Measurements from ENCODE around the gene GAB1.
A peak's percentile ranks its signal among the peaks of the same experiment; 100 is the strongest.

The GAB1 gene

DNA sequence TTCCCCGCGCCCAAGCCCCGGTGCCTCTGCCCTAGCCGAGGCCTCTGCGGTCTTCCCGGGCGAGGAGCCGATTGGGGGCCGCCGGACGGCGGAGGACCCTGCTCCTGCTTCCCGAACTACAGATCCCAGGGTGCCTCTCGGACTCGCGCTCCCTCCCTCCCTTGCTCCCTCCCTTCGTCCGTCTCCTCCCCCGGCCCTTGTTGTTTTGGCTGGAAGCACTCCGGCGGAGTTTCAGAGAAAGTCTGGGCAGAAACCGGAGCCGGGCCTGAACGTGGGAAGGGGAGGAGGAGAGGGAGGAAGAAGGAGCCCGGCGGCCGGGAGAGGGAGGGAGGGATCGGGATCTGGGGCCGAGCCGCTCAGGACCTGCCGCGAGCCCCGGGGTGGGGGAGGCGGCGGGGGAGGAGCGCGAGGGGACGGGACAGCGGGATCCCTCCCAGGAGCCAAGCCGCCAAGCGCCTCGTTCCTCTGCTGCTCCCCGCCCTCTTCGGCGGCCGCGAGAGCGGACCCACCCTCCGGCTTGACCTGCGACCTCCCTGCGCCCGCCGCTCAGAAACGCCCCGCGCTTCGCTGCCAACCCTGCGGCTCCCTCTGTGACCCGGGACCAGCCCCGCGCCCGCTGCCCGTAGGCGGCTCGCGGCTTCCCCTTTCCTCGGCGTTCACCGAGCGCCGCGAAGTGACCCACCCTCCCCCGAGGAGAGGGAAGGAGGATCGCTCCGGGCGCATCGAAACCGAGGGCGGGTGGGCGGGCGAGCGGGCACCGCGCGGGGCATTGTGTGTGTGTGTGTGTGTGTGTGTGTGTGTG lies 496 bp upstream of the GAB1 start:
- Histone ChIP-seq H3K27ac (ENCODE audit: insufficient read depth, low read length, poor library complexity, severe bottlenecking) (no peak overlapping the region), H3K9me3 (ENCODE audit: control insufficient read depth, low read length) (no peaks in the 10 kb centered on the region), H3K27me3 (replicated peaks; ENCODE audit: control insufficient read depth, insufficient read depth, low read length, poor library complexity, severe bottlenecking) (peaks cover 20% of the 10 kb centered on the region), H3K4me1 (ENCODE audit: control insufficient read depth, insufficient read depth, low read length, poor library complexity, severe bottlenecking) (peaks cover 4% of the 10 kb centered on the region), H3K4me3 (ENCODE audit: insufficient read depth, low read depth, low read length, poor library complexity, severe bottlenecking) (peak overlapping the region; percentile 57), H3K36me3 (ENCODE audit: control insufficient read depth, insufficient read depth, low read length) (no peaks in the 10 kb centered on the region)
- no peak for DNase-seq

DNA sequence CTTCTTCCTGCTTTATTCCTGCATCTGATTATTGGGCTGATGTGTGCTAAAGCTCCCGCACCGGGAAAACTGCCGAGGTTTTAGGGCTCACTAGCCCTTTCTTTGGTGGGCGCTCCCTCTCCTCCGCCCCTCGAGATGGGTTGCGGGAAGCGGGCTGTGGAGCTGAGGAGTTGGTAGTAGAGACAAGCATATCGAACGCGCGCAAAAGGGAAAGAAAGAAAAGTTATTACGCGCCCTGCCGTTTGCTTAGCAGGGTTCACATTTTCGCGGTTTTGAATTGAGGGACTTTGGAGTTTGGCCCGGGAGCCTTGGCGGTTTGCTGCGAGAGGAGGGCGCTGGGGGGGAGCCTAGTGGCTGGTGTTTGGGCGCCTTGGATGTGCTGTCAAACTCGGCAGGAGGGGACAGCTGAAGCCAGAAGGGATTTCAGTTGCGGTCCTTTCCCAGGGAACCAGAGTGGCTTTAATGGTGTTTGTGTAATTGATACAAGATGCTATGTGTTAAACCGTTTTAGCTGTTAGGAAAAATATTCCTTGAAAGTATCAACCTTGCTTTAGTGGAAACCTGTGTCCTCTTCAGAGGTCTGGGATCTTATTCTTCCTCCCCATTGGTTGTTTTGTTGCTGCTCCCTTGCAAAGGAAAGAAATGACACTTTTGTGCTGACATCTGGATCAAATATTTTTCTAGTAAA lies 1.1 kb downstream of the GAB1 start:
- H3K27ac ChIP-seq (ENCODE audit: insufficient read depth, low read length, poor library complexity, severe bottlenecking) = no peak overlapping the region
- peak overlapping the region; percentile 51 for H3K4me3 ChIP-seq (ENCODE audit: insufficient read depth, low read depth, low read length, poor library complexity, severe bottlenecking)
- H3K4me1 ChIP-seq (ENCODE audit: control insufficient read depth, insufficient read depth, low read length, poor library complexity, severe bottlenecking) = peaks cover 4% of the 10 kb centered on the region

DNA sequence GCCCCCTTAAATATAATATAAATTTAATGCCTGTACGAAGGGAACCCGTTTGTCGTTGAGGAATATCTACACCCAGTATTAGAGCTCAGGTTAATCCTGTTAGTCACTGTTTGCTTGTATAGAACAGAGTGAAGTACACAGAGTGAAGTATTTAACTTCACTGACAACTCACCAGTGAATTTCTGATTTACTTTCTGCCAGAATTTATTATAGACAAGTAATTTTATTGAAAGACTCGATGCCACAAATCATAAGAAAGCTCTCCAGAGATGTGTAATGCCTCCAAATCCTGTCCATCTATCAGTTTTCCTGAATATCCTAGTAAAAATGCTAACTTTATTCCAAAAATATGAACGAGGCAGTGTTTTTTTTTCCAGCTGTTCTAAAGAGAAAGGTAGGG lies 1.6 kb downstream of the GAB1 start:
- no peak for DNase-seq
- Histone ChIP-seq H3K27me3 (replicated peaks; ENCODE audit: control insufficient read depth, insufficient read depth, low read length, poor library complexity, severe bottlenecking) (peaks cover 20% of the 10 kb centered on the region), H3K4me1 (ENCODE audit: control insufficient read depth, insufficient read depth, low read length, poor library complexity, severe bottlenecking) (peaks cover 4% of the 10 kb centered on the region), H3K36me3 (ENCODE audit: control insufficient read depth, insufficient read depth, low read length) (no peaks in the 10 kb centered on the region), H3K27ac (ENCODE audit: insufficient read depth, low read length, poor library complexity, severe bottlenecking) (no peak overlapping the region), H3K4me3 (ENCODE audit: insufficient read depth, low read depth, low read length, poor library complexity, severe bottlenecking) (no peak overlapping the region), H3K9me3 (ENCODE audit: control insufficient read depth, low read length) (no peaks in the 10 kb centered on the region)

More for the DNA sequence above, 1.1 kb downstream of the GAB1 start:
- Histone ChIP-seq H3K27me3 (replicated peaks; ENCODE audit: control insufficient read depth, insufficient read depth, low read length, poor library complexity, severe bottlenecking) (peaks cover 20% of the 10 kb centered on the region), H3K9me3 (ENCODE audit: control insufficient read depth, low read length) (no peaks in the 10 kb centered on the region), H3K36me3 (ENCODE audit: control insufficient read depth, insufficient read depth, low read length) (no peaks in the 10 kb centered on the region)
- DNase-seq = no peak

DNA sequence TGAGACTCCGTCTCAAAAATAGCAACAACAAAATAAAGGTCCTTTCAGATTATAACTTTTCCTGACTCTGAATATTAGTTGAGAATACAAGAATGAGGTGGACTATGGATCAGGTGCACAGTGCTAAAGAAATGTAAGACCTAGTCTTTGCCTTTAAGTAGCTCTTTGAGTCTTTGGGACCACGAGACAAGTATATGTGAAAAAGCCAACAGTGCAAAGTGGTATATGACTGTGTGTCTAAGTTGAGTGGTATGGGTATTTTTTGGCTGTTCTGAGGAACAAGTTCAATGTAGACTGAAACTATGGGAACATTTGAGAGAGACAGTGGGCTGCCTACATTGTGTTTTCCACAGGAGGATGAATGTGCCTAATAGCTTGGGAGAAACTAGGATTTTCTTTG lies 2.8 kb downstream of the GAB1 start:
- Histone ChIP-seq H3K27ac (ENCODE audit: insufficient read depth, low read length, poor library complexity, severe bottlenecking) (no peak overlapping the region), H3K4me3 (ENCODE audit: insufficient read depth, low read depth, low read length, poor library complexity, severe bottlenecking) (no peak overlapping the region), H3K4me1 (ENCODE audit: control insufficient read depth, insufficient read depth, low read length, poor library complexity, severe bottlenecking) (peaks cover 4% of the 10 kb centered on the region), H3K9me3 (ENCODE audit: control insufficient read depth, low read length) (no peaks in the 10 kb centered on the region), H3K27me3 (replicated peaks; ENCODE audit: control insufficient read depth, insufficient read depth, low read length, poor library complexity, severe bottlenecking) (peaks cover 20% of the 10 kb centered on the region), H3K36me3 (ENCODE audit: control insufficient read depth, insufficient read depth, low read length) (no peaks in the 10 kb centered on the region)
- DNase-seq = no peak

DNA sequence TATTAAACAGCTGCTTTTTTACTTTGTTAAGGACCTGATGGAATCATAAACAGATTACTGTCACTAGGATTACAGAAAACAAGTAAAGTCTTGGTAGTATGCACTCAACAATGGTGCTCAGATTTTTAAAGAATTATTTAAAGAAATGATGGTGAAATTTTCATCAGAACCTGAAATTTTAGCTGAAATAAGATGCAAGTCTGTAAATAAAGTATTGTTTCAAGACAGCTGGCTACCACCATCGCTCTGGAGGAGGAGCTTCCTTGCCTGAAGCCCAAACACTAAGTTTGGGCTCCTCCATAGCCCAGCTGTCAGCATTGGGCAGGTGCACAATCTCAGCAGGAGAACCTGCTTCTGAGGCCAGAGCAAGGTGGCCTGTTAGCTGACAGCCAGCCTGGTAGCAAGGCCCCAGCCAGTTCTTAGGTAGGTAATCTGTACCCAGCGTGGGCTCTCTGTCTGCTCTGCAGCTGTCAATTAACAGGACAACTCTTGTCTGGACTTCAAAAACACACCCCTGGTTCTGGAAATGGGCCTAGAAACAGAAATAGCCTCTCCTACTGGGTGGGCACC lies 4.6 kb downstream of the GAB1 start:
- Histone ChIP-seq H3K27me3 (replicated peaks; ENCODE audit: control insufficient read depth, insufficient read depth, low read length, poor library complexity, severe bottlenecking) (peaks cover 11% of the 10 kb centered on the region), H3K4me3 (ENCODE audit: insufficient read depth, low read depth, low read length, poor library complexity, severe bottlenecking) (no peak overlapping the region), H3K27ac (ENCODE audit: insufficient read depth, low read length, poor library complexity, severe bottlenecking) (no peak overlapping the region), H3K4me1 (ENCODE audit: control insufficient read depth, insufficient read depth, low read length, poor library complexity, severe bottlenecking) (no peaks in the 10 kb centered on the region), H3K9me3 (ENCODE audit: control insufficient read depth, low read length) (no peaks in the 10 kb centered on the region), H3K36me3 (ENCODE audit: control insufficient read depth, insufficient read depth, low read length) (no peaks in the 10 kb centered on the region)
- DNase-seq = no peak

DNA sequence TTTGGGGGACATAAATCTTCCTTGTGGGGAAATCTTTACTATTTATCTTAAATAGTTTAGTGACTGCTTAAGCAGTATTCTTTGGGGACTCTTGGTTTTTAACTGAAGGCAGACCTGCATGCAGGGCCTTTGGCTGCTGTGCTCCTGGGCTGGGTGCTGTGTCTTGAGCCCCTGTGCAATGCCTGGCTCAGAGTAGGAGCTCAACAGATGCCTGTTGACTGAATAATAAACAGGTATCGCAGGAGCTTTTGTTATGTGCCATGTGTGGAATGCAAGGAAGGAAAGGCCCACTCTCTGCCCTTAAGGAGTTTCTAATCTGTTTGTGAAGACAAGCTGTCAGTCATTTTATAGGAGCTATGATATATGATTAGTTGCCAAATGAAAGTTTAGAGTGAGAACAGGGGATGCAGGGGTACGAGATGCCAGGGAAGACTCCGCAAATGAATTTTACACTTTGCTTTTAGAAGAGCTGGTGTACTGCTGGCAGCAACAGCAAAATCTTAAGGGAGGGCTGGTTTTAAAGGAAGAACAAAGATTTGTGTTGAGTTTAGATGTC lies 6.7 kb downstream of the GAB1 start:
- no peaks in the 10 kb centered on the region for H3K9me3 ChIP-seq (ENCODE audit: control insufficient read depth, low read length)
- no peak overlapping the region for H3K4me3 ChIP-seq (ENCODE audit: insufficient read depth, low read depth, low read length, poor library complexity, severe bottlenecking)
- H3K36me3 ChIP-seq (ENCODE audit: control insufficient read depth, insufficient read depth, low read length) = no peaks in the 10 kb centered on the region
- H3K27ac ChIP-seq (ENCODE audit: insufficient read depth, low read length, poor library complexity, severe bottlenecking) = no peak overlapping the region
- no peaks in the 10 kb centered on the region for H3K27me3 ChIP-seq (replicated peaks; ENCODE audit: control insufficient read depth, insufficient read depth, low read length, poor library complexity, severe bottlenecking)
- no peak for DNase-seq
- no peaks in the 10 kb centered on the region for H3K4me1 ChIP-seq (ENCODE audit: control insufficient read depth, insufficient read depth, low read length, poor library complexity, severe bottlenecking)

DNA sequence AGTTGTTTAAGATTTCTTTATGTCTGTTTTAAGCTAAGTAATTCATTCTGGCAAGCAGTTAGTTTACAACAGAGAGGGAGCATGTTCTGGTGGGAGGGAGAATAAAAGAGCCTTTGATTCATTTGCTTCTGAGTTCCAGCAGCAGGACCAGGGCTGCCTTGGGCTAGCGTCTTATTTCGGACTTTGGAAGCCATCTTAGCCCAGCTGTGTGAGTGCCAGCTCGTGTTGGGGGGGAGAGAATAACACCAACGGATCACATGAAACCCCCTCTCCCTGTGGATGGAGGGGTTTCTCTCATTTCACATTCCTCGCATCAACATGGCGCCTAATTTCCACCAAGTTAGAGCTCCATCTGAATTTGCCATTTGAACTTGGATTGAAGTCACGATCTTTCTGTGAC lies 7.4 kb downstream of the GAB1 start:
- Histone ChIP-seq H3K4me3 (ENCODE audit: insufficient read depth, low read depth, low read length, poor library complexity, severe bottlenecking) (no peak overlapping the region), H3K27ac (ENCODE audit: insufficient read depth, low read length, poor library complexity, severe bottlenecking) (no peak overlapping the region), H3K27me3 (replicated peaks; ENCODE audit: control insufficient read depth, insufficient read depth, low read length, poor library complexity, severe bottlenecking) (no peaks in the 10 kb centered on the region), H3K4me1 (ENCODE audit: control insufficient read depth, insufficient read depth, low read length, poor library complexity, severe bottlenecking) (no peaks in the 10 kb centered on the region), H3K36me3 (ENCODE audit: control insufficient read depth, insufficient read depth, low read length) (no peaks in the 10 kb centered on the region), H3K9me3 (ENCODE audit: control insufficient read depth, low read length) (no peaks in the 10 kb centered on the region)
- no peak for DNase-seq

DNA sequence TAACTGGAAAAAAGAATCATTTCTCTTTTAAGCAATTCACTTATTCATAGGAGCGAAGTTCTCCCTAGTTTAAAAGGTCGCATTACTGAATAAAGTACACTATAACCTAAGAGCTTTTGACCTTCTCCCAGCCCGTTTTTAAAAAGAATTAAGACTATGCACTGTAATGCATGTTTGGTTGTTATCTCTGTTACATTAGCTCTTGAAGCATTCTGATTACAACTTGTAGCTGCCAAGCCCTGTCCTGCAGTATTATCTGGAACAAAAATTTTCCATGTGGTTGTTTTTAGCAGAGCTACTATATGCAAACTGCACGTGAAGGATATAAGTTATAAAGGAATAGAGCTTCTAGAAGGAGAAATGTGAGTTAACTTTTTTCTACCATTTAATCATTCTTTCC lies 8.1 kb downstream of the GAB1 start:
- H3K27me3 ChIP-seq (replicated peaks; ENCODE audit: control insufficient read depth, insufficient read depth, low read length, poor library complexity, severe bottlenecking) = no peaks in the 10 kb centered on the region
- H3K36me3 ChIP-seq (ENCODE audit: control insufficient read depth, insufficient read depth, low read length) = no peaks in the 10 kb centered on the region
- no peak overlapping the region for H3K4me3 ChIP-seq (ENCODE audit: insufficient read depth, low read depth, low read length, poor library complexity, severe bottlenecking)
- DNase-seq = no peak
- H3K4me1 ChIP-seq (ENCODE audit: control insufficient read depth, insufficient read depth, low read length, poor library complexity, severe bottlenecking) = no peaks in the 10 kb centered on the region
- no peak overlapping the region for H3K27ac ChIP-seq (ENCODE audit: insufficient read depth, low read length, poor library complexity, severe bottlenecking)
- no peaks in the 10 kb centered on the region for H3K9me3 ChIP-seq (ENCODE audit: control insufficient read depth, low read length)

DNA sequence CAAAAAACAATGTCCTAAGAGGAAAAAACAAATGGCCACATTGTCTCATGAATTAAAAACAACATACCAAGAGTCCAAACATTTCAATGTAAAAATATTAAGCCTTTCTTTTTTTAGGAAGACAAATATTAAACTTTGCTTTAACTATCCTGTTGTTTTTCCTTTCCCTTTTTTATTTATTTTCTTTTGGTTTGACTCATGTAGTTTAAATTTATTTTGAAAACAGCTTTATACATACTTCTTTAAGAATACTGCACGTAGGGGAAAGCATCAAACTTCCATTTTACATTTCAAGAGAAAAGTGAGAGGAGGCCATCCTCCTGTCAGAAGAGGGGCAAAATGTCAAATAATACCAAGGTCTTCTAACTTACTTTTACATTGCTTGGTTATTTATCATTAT lies 8.7 kb downstream of the GAB1 start:
- H3K4me3 ChIP-seq (ENCODE audit: insufficient read depth, low read depth, low read length, poor library complexity, severe bottlenecking) = no peak overlapping the region
- no peaks in the 10 kb centered on the region for H3K9me3 ChIP-seq (ENCODE audit: control insufficient read depth, low read length)
- H3K4me1 ChIP-seq (ENCODE audit: control insufficient read depth, insufficient read depth, low read length, poor library complexity, severe bottlenecking) = no peaks in the 10 kb centered on the region
- DNase-seq = no peak
- no peaks in the 10 kb centered on the region for H3K36me3 ChIP-seq (ENCODE audit: control insufficient read depth, insufficient read depth, low read length)
- H3K27me3 ChIP-seq (replicated peaks; ENCODE audit: control insufficient read depth, insufficient read depth, low read length, poor library complexity, severe bottlenecking) = no peaks in the 10 kb centered on the region
- no peak overlapping the region for H3K27ac ChIP-seq (ENCODE audit: insufficient read depth, low read length, poor library complexity, severe bottlenecking)

DNA sequence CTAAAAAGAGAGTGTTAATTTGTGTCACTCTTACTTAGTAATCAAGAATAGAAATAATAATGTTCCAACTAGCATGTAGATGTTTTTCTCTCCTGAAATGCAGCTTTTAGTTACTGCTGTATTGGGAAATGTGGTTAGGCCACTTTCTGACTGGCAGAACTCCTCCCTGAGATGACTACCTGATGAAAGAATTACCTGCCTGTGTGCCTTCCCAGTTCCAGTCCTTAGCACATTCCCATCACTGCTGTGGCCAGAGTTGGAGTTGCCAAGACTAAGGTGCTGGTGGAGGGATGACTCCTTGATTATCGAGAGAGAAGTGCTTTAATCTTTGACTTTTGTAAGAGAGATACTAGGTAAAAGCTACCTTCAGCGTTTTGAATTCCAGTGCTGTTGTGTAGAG lies 9.5 kb downstream of the GAB1 start:
- Histone ChIP-seq H3K9me3 (ENCODE audit: control insufficient read depth, low read length) (no peaks in the 10 kb centered on the region), H3K36me3 (ENCODE audit: control insufficient read depth, insufficient read depth, low read length) (no peaks in the 10 kb centered on the region), H3K4me1 (ENCODE audit: control insufficient read depth, insufficient read depth, low read length, poor library complexity, severe bottlenecking) (no peaks in the 10 kb centered on the region), H3K27ac (ENCODE audit: insufficient read depth, low read length, poor library complexity, severe bottlenecking) (no peak overlapping the region), H3K27me3 (replicated peaks; ENCODE audit: control insufficient read depth, insufficient read depth, low read length, poor library complexity, severe bottlenecking) (no peaks in the 10 kb centered on the region), H3K4me3 (ENCODE audit: insufficient read depth, low read depth, low read length, poor library complexity, severe bottlenecking) (no peak overlapping the region)
- no peak for DNase-seq
